KOPT-K1 (cell line): Measurements from ENCODE around the gene PRDM15.

Source experiments
- H3K27ac ChIP-seq: fragments of 200-600 bp; sonication (generic); 2 replicates; pipeline ENCODE4 v1.5.1; 2016; ENCODE audit warnings: antibody characterized with exemption, mild to moderate bottlenecking, low read depth, low read length; ENCODE audit not compliant: poor library complexity, severe bottlenecking
- H3K36me3 ChIP-seq: fragments of 200-600 bp; sonication (generic); 2 replicates; pipeline ENCODE4 v1.5.1; 2017; ENCODE audit warnings: antibody characterized with exemption, mild to moderate bottlenecking, low read length, moderate library complexity; ENCODE audit not compliant: insufficient read depth
- H3K9me3 ChIP-seq: fragments of 200-600 bp; sonication (generic); 2 replicates; pipeline ENCODE4 v1.5.1; 2017; ENCODE audit warnings: antibody characterized with exemption, low read length, mild to moderate bottlenecking; ENCODE audit not compliant: insufficient read depth, poor library complexity, severe bottlenecking

PRDM15 gene

GRCh38 chr21:41883582-41883981 is 4.4 kb upstream of the PRDM15 start:
- no peaks in the 10 kb centered on the region for H3K9me3 ChIP-seq
- H3K36me3 ChIP-seq: peaks cover 2% of the 10 kb centered on the region; the same call in 1 of the 2 replicates
- peak overlapping the region; percentile 70 for H3K27ac ChIP-seq

GRCh38 chr21:41881051-41881450 is 1.9 kb upstream of the PRDM15 start:
- Histone ChIP-seq H3K27ac (no peak overlapping the region), H3K9me3 (no peaks in the 10 kb centered on the region), H3K36me3 (peaks cover 3% of the 10 kb centered on the region; the same call in 1 of the 2 replicates)

GRCh38 chr21:41880153-41880552 is 1.0 kb upstream of the PRDM15 start:
- H3K36me3 ChIP-seq: peaks cover 7% of the 10 kb centered on the region; the same call in 1 of the 2 replicates
- no peaks in the 10 kb centered on the region for H3K9me3 ChIP-seq
- H3K27ac ChIP-seq: peak overlapping the region; percentile 97

GRCh38 chr21:41878831-41879189 is 334 bp downstream of the PRDM15 start:
- no peaks in the 10 kb centered on the region for H3K9me3 ChIP-seq
- H3K36me3 ChIP-seq: peaks cover 7% of the 10 kb centered on the region; the same call in 1 of the 2 replicates
- H3K27ac ChIP-seq: peak overlapping the region; percentile 97

GRCh38 chr21:41877901-41878830 is 978 bp downstream of the PRDM15 start:
- H3K36me3 ChIP-seq: peaks cover 7% of the 10 kb centered on the region; the same call in 1 of the 2 replicates
- H3K27ac ChIP-seq: peak overlapping the region; percentile 91
- H3K9me3 ChIP-seq: no peaks in the 10 kb centered on the region

GRCh38 chr21:41876928-41877652 is 2.1 kb downstream of the PRDM15 start:
- Histone ChIP-seq H3K36me3 (peaks cover 7% of the 10 kb centered on the region; the same call in 1 of the 2 replicates), H3K27ac (peak overlapping the region; percentile 91), H3K9me3 (no peaks in the 10 kb centered on the region)

GRCh38 chr21:41876396-41876795 is 2.7 kb downstream of the PRDM15 start:
- no peak overlapping the region for H3K27ac ChIP-seq
- peaks cover 7% of the 10 kb centered on the region; the same call in 1 of the 2 replicates for H3K36me3 ChIP-seq

GRCh38 chr21:41875086-41875485 is 4.1 kb downstream of the PRDM15 start:
- H3K36me3 ChIP-seq: peaks cover 7% of the 10 kb centered on the region; the same call in 1 of the 2 replicates
- H3K9me3 ChIP-seq: no peaks in the 10 kb centered on the region
- H3K27ac ChIP-seq: no peak overlapping the region

More at GRCh38 chr21:41876396-41876795, 2.7 kb downstream of the PRDM15 start:
- no peaks in the 10 kb centered on the region for H3K9me3 ChIP-seq

GRCh38 chr21:41874611-41875010 is 4.5 kb downstream of the PRDM15 start:
- H3K9me3 ChIP-seq: no peaks in the 10 kb centered on the region
- peaks cover 7% of the 10 kb centered on the region; the same call in 1 of the 2 replicates for H3K36me3 ChIP-seq
- H3K27ac ChIP-seq: no peak overlapping the region

- H3K9me3 ChIP-seq: no peaks in the 10 kb centered on the region
- H3K36me3 ChIP-seq: peaks cover 7% of the 10 kb centered on the region; the same call in 1 of the 2 replicates
- H3K27ac ChIP-seq: no peak overlapping the region
Observed at GRCh38 chr21:41873426-41873825, 5.7 kb downstream of the PRDM15 start.

GRCh38 chr21:41873005-41873404 is 6.1 kb downstream of the PRDM15 start:
- Histone ChIP-seq H3K9me3 (no peaks in the 10 kb centered on the region), H3K27ac (no peak overlapping the region)

GRCh38 chr21:41871293-41872030 is 7.7 kb downstream of the PRDM15 start:
- no peaks in the 10 kb centered on the region for H3K9me3 ChIP-seq
- H3K36me3 ChIP-seq: peaks cover 7% of the 10 kb centered on the region; the same call in 1 of the 2 replicates
- no peak overlapping the region for H3K27ac ChIP-seq

More at GRCh38 chr21:41873005-41873404, 6.1 kb downstream of the PRDM15 start:
- H3K36me3 ChIP-seq: peaks cover 7% of the 10 kb centered on the region; the same call in 1 of the 2 replicates

GRCh38 chr21:41869771-41870170 is 9.4 kb downstream of the PRDM15 start:
- H3K36me3 ChIP-seq: no peaks in the 10 kb centered on the region
- H3K9me3 ChIP-seq: no peaks in the 10 kb centered on the region
- H3K27ac ChIP-seq: no peak overlapping the region

- H3K27ac ChIP-seq: no peak overlapping the region
- H3K9me3 ChIP-seq: no peaks in the 10 kb centered on the region
- H3K36me3 ChIP-seq: no peaks in the 10 kb centered on the region
Observed at GRCh38 chr21:41868062-41868710, 11.0 kb downstream of the PRDM15 start.
